GM15510 (cell line): ENCODE results near the gene RAPGEF2.

Experiments
- POLR2A ChIP-seq: IDR thresholded peaks from 3 replicates; pipeline ENCODE4 v1.6.1; 2011; ENCODE audit warnings: borderline replicate concordance; ENCODE audit not compliant: insufficient read length; ENCODE audit errors: extremely low read depth

Gene RAPGEF2

DNA sequence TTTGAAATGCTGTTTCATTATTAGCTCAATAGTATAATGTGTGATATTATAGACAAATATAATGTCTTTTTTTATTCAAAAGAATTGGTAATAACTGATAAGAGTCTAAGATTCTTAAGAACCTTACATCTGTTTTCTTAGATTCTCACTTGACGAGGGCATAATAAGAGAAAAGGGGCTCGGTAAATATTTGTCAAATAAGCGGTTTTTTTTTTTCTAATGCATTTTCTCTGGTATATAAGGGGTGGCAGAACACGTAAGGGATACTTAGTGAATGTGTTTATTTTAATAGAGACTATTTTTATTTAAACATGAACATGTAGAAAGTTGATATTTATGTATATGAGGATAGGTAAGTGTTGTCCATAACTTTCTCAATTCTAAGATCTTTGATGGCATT lies 200.6 kb downstream of the RAPGEF2 start:
- TF ChIP-seq POLR2A = no peak

DNA sequence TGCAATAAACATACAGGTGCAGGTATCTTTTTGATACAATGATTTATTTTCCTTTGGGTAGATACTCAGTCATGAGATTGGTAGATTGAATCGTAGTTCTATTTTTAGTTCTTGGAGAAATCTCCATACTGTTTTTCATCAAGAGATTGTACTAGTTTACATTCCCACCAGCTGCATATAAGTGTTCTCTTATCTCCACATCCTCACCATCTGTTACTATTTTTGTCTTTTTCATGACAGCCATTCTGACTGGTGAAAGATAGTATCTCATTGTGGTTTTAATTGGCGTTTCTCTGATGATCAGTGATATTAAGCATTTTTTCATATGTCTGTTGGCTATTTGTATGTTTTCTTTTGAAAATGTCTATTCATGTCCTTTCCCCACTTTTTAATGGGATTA lies 202.2 kb downstream of the RAPGEF2 start:
- no peak for TF ChIP-seq POLR2A

- no peak for TF ChIP-seq POLR2A
Observed at GRCh38 chr4:159307929-159308328, 205.1 kb downstream of the RAPGEF2 start.

- TF ChIP-seq POLR2A = no peak
Observed at GRCh38 chr4:159308566-159309340, 205.9 kb downstream of the RAPGEF2 start.

DNA sequence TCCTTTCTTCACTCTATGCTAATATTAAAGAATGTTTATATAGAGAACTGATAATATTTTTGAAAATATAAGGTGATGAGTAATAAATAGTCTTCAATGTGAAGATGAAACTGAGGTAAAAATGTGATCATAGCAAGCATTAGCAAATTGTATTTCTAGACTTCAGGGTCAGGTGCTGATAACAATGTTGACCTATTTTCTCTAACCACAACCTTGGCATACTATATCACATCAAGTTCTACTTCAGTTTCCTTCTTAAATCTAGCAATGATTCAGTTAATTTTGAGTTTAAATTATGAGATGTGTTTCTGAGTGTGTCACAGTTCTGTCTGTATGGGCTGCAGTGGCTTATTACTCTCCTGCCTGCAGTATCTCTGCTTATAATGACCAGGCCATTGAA lies 209.4 kb downstream of the RAPGEF2 start:
- TF ChIP-seq POLR2A = no peak

- TF ChIP-seq POLR2A = no peak
Observed at GRCh38 chr4:159317203-159317602, 214.3 kb downstream of the RAPGEF2 start.

- no peak for TF ChIP-seq POLR2A
Observed at GRCh38 chr4:159319027-159319426, 216.1 kb downstream of the RAPGEF2 start.

GRCh38 chr4:159326480-159326879 lies 223.6 kb downstream of the RAPGEF2 start:
- TF ChIP-seq POLR2A = no peak

DNA sequence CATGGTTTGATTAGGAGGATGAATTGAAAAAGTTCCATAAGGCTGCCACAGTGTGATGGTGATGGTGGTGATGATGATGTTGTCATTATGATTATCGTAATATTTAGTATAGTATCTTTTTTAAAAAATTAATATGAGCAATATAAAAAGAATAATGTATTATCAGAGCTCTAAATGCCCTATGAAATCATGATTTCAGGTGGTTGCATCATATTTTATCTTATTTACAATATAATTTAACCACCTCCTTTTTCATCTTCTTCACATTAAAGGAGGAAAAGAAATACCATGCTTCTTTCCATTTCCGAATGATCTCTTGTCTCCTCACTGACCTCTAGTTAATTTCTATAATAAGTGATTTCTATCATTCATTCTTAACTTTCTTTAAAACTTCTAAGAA lies 225.9 kb downstream of the RAPGEF2 start:
- no peak for TF ChIP-seq POLR2A

GRCh38 chr4:159334461-159334860 lies 231.6 kb downstream of the RAPGEF2 start:
- no peak for TF ChIP-seq POLR2A

GRCh38 chr4:159337041-159337440 lies 234.2 kb downstream of the RAPGEF2 start:
- no peak for TF ChIP-seq POLR2A

GRCh38 chr4:159341522-159341921 lies 238.6 kb downstream of the RAPGEF2 start:
- no peak for TF ChIP-seq POLR2A

GRCh38 chr4:159342374-159342773 lies 239.5 kb downstream of the RAPGEF2 start:
- no peak for TF ChIP-seq POLR2A

- TF ChIP-seq POLR2A = no peak
Observed at GRCh38 chr4:159343116-159343515, 240.2 kb downstream of the RAPGEF2 start.

DNA sequence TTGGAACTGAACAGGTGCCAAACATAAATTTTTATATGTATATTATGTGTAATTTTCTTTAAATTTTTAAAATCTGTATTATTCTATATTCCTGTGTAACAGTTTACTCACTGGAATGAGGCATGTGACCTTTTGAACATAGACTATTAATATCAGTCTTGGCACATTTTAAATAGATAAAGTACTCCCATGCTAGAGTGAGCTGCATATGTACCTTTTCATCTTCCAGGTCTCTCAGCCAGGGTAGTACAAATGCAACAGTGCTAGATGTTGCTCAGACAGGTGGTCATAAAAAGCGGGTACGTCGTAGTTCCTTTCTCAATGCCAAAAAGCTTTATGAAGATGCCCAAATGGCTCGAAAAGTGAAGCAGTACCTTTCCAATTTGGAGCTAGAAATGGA lies 242.0 kb downstream of the RAPGEF2 start:
- no peak for TF ChIP-seq POLR2A

GRCh38 chr4:159346681-159347080 lies 243.8 kb downstream of the RAPGEF2 start:
- TF ChIP-seq POLR2A = no peak
